K562 (cell line): ENCODE measurements around the gene IGLON5. TPM values are rescaled to one million over a fixed set of nuclear protein-coding genes. Genes with fewer than 3 reads are reported as not detected.
A peak's percentile ranks its signal among the peaks of the same experiment; 100 is the strongest.

ENCODE experiments used
- CREM ChIP-seq: IDR thresholded peaks from 2 replicates; pipeline ENCODE4 v1.6.1; 2014; ENCODE audit warnings: antibody characterized with exemption, low read depth
- CTBP1 ChIP-seq: fragments of 450-650 bp; IDR thresholded peaks from 2 replicates; pipeline ENCODE4 v1.6.1; 2016; ENCODE audit warnings: borderline replicate concordance
- FUS ChIP-seq: fragments of 200-400 bp; formaldehyde crosslinking; optimal IDR thresholded peaks from 2 replicates; pipeline ENCODE3; 2017; ENCODE audit warnings: low read depth, low read length
- HEY1 ChIP-seq: fragments of 250-450 bp; sonication (Bioruptor Pico); IDR thresholded peaks from 2 replicates; pipeline ENCODE4 v1.5.0; 2020; ENCODE audit warnings: mild to moderate bottlenecking, moderate library complexity, borderline replicate concordance
- HNRNPUL1 ChIP-seq: fragments of 200-400 bp; formaldehyde crosslinking; IDR thresholded peaks from 2 replicates; pipeline ENCODE4 v1.6.1; 2017; ENCODE audit warnings: low read length
- KAT7 ChIP-seq: sonication (generic); formaldehyde crosslinking; IDR thresholded peaks from 2 replicates; pipeline ENCODE4 v1.8.0; 2022; ENCODE audit warnings: missing genetic modification reagents, mild to moderate bottlenecking, borderline replicate concordance
- KDM5B ChIP-seq: fragments of 200-600 bp; sonication (generic); IDR thresholded peaks from 2 replicates; pipeline ENCODE4 v1.6.1; 2012; ENCODE audit warnings: low read depth, mild to moderate bottlenecking, moderate library complexity, low read length, control low read depth, inconsistent platforms; ENCODE audit not compliant: insufficient replicate concordance
- KLF13 ChIP-seq: fragments of 450-650 bp; IDR thresholded peaks from 2 replicates; pipeline ENCODE4 v1.6.1; 2016; ENCODE audit warnings: missing genetic modification characterization, low read depth, mild to moderate bottlenecking, missing compliant biosample characterization, moderate library complexity, borderline replicate concordance
- LCOR ChIP-seq: sonication (generic); formaldehyde crosslinking; IDR thresholded peaks from 2 replicates; pipeline ENCODE4 v1.8.0; 2022; ENCODE audit warnings: mild to moderate bottlenecking, missing genetic modification reagents
- NEUROD1 ChIP-seq: fragments of 150-350 bp; IDR thresholded peaks from 2 replicates; pipeline ENCODE4 v1.6.1; 2014; ENCODE audit warnings: borderline replicate concordance, low read length, low read depth; ENCODE audit not compliant: partially characterized antibody
- POLR2A ChIP-seq: fragments of 450-650 bp; conservative IDR thresholded peaks from 2 replicates; pipeline ENCODE4 v1.6.1; 2016
- PURB ChIP-seq: sonication (generic); formaldehyde crosslinking; IDR thresholded peaks from 2 replicates; pipeline ENCODE4 v1.9.0; 2021; ENCODE audit warnings: low read depth, mild to moderate bottlenecking, missing genetic modification reagents
- RBM39 ChIP-seq: fragments of 200-400 bp; formaldehyde crosslinking; optimal IDR thresholded peaks from 2 replicates; pipeline ENCODE3; 2018; ENCODE audit warnings: low read depth, low read length
- SETDB1 ChIP-seq: IDR thresholded peaks from one replicate; pipeline ENCODE4 v1.6.1; 2012; ENCODE audit warnings: low read length, control low read depth, inconsistent platforms
- SMAD2 ChIP-seq: fragments of 150-350 bp; IDR thresholded peaks from 2 replicates; pipeline ENCODE4 v1.6.1; 2014; ENCODE audit warnings: low read depth, mild to moderate bottlenecking, low read length
- ZBTB5 ChIP-seq: fragments of 450-650 bp; IDR thresholded peaks from 2 replicates; pipeline ENCODE4 v1.6.1; 2017; ENCODE audit warnings: antibody characterized with exemption
- ZNF23 ChIP-seq: fragments of 250-450 bp; sonication (Bioruptor Pico); IDR thresholded peaks from 2 replicates; pipeline ENCODE4 v1.4.0; 2020; ENCODE audit warnings: mild to moderate bottlenecking
- polyA plus RNA-seq, 8 experiments: library from polyadenylated mRNA; depleted of rRNA in 4 of 8; stranded (reverse) in 5 of 8; unstranded in 3 of 8; fragments of >200 nt; fragmentation: Nextera tagmentation in 2 of 8; fragmentation: Illumina TruSeq in 1 of 8; extraction: Ambion mirVana in 2 of 8; extraction: Trizol in 1 of 8; gene quantifications; 2 replicates each; pipeline versions ENCODE4 v1.2.1 to v1.2.3, GENCODE V29; 2011 to 2014; ENCODE audit warnings: inconsistent platforms in 1 of 8, missing spikeins in 1 of 8
- total RNA-seq, 7 experiments: library from RNA; depleted of rRNA in 6 of 7; stranded (reverse); fragments of >200 nt in 6 of 7; fragmentation: Illumina TruSeq in 2 of 7; extraction: Trizol in 2 of 7; gene quantifications; 2 replicates each; pipeline versions ENCODE4 v1.2.1 to v1.2.3, GENCODE V29; 2011 to 2021; ENCODE audit warnings: low replicate concordance in 1 of 7
- TF ChIP-seq, protein P1 (sequence below): fragments of 450-650 bp; formaldehyde crosslinking; IDR thresholded peaks from 2 replicates; pipeline ENCODE4 v1.4.0; 2020; ENCODE audit warnings: mild to moderate bottlenecking, moderate library complexity
- TF ChIP-seq, protein P2 (sequence below): IDR thresholded peaks from 3 replicates; pipeline ENCODE4 v1.6.1; 2011; ENCODE audit warnings: borderline replicate concordance, mild to moderate bottlenecking, moderate library complexity; ENCODE audit not compliant: insufficient read length; ENCODE audit errors: extremely low read depth
- TF ChIP-seq, protein P3 (sequence below): fragments of 250-450 bp; sonication (Bioruptor Pico); IDR thresholded peaks from 2 replicates; pipeline ENCODE4 v1.8.0; 2022; ENCODE audit warnings: inconsistent platforms

The IGLON5 gene
- total and polyA plus RNA-seq, 9 of the 15 experiments (the other 6 are each of a cell fraction or from before 2014, with no cell fraction given) = 0.03 to 0.22 (median 0.14) TPM; not detected in 2

DNA sequence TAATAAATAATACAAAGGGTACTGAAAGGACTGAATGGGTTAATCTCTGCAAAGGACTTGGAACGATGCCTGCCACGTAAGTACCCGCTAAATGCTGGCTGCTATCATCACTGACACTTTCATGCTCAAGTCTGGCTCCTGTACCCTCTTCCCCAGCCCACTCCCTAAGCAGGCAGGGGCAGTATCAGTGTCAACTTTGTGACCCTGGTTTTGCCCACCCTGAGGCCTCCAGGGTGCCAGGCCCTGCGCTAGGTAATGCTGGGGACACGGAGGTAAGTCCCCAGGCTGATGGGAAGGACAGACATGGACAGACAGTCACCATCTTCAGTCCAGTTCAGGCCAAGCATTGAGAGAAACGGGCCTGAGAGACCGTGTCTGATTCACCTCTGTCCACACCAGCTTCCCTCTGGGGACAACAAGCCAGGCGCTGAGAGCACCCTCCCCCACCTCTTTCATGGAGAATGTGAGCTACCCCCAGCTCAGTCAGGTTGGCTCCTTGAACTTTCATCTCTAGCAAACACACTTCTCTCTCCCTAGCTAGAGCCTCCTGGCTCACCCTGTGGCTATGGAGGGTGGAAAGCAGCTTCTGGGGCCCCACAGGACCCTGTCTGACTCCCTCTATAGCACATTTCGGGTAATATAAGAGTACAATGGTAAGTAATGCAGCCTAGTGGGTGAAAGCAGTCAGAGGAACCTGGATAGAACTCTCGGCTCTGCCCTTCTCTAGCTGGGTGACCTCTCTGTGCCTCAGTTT is 53.9 kb downstream of the IGLON5 start (continued):
- TF ChIP-seq, protein P1, sequence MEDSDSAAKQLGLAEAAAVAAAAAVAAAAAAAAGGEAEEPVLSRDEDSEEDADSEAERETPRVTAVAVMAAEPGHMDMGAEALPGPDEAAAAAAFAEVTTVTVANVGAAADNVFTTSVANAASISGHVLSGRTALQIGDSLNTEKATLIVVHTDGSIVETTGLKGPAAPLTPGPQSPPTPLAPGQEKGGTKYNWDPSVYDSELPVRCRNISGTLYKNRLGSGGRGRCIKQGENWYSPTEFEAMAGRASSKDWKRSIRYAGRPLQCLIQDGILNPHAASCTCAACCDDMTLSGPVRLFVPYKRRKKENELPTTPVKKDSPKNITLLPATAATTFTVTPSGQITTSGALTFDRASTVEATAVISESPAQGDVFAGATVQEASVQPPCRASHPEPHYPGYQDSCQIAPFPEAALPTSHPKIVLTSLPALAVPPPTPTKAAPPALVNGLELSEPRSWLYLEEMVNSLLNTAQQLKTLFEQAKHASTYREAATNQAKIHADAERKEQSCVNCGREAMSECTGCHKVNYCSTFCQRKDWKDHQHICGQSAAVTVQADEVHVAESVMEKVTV = no peak
- no peak for TF ChIP-seq CREM
- no peak for TF ChIP-seq SETDB1
- no peak for TF ChIP-seq LCOR (CRISPR knock-in tag)
- TF ChIP-seq, protein P2, sequence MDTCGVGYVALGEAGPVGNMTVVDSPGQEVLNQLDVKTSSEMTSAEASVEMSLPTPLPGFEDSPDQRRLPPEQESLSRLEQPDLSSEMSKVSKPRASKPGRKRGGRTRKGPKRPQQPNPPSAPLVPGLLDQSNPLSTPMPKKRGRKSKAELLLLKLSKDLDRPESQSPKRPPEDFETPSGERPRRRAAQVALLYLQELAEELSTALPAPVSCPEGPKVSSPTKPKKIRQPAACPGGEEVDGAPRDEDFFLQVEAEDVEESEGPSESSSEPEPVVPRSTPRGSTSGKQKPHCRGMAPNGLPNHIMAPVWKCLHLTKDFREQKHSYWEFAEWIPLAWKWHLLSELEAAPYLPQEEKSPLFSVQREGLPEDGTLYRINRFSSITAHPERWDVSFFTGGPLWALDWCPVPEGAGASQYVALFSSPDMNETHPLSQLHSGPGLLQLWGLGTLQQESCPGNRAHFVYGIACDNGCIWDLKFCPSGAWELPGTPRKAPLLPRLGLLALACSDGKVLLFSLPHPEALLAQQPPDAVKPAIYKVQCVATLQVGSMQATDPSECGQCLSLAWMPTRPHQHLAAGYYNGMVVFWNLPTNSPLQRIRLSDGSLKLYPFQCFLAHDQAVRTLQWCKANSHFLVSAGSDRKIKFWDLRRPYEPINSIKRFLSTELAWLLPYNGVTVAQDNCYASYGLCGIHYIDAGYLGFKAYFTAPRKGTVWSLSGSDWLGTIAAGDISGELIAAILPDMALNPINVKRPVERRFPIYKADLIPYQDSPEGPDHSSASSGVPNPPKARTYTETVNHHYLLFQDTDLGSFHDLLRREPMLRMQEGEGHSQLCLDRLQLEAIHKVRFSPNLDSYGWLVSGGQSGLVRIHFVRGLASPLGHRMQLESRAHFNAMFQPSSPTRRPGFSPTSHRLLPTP = no peak
- peak; percentile 32 for TF ChIP-seq NEUROD1
- no peak for TF ChIP-seq HNRNPUL1
- no peak for TF ChIP-seq FUS
- peak; percentile 8; the same call in 1 of the 2 replicates for TF ChIP-seq POLR2A
- peak; percentile 25; the same call in 1 of the 2 replicates for TF ChIP-seq CTBP1
- 0 out of 2 replicates have a peak, but pooled peaks have one; percentile 13 for TF ChIP-seq KLF13 (tag)
- TF ChIP-seq, protein P3, sequence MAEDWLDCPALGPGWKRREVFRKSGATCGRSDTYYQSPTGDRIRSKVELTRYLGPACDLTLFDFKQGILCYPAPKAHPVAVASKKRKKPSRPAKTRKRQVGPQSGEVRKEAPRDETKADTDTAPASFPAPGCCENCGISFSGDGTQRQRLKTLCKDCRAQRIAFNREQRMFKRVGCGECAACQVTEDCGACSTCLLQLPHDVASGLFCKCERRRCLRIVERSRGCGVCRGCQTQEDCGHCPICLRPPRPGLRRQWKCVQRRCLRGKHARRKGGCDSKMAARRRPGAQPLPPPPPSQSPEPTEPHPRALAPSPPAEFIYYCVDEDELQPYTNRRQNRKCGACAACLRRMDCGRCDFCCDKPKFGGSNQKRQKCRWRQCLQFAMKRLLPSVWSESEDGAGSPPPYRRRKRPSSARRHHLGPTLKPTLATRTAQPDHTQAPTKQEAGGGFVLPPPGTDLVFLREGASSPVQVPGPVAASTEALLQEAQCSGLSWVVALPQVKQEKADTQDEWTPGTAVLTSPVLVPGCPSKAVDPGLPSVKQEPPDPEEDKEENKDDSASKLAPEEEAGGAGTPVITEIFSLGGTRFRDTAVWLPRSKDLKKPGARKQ (CRISPR knock-in tag) = no peak
- peak; percentile 57 for TF ChIP-seq KDM5B
- peak; percentile 55; the same call in 1 of the 2 replicates for TF ChIP-seq KAT7
- TF ChIP-seq SMAD2 = no peak
- no peak for TF ChIP-seq ZNF23 (CRISPR knock-in tag)
- TF ChIP-seq ZBTB5 = no peak
- no peak for TF ChIP-seq RBM39
- TF ChIP-seq HEY1 (CRISPR knock-in tag) = no peak
- TF ChIP-seq PURB (CRISPR knock-in tag) = 0 out of 2 replicates have a peak, but pooled peaks have one; percentile 58
